ENCODE measurements around the gene NR2C2. TPM values are rescaled to one million over a fixed set of nuclear protein-coding genes. Genes with fewer than 3 reads are reported as not detected.

The NR2C2 gene
- total and polyA plus RNA-seq, 2 of the 13 experiments (the other 11 are each of a cell fraction or from before 2014, with no cell fraction given), result 7.8 to 11.8 TPM

DNA sequence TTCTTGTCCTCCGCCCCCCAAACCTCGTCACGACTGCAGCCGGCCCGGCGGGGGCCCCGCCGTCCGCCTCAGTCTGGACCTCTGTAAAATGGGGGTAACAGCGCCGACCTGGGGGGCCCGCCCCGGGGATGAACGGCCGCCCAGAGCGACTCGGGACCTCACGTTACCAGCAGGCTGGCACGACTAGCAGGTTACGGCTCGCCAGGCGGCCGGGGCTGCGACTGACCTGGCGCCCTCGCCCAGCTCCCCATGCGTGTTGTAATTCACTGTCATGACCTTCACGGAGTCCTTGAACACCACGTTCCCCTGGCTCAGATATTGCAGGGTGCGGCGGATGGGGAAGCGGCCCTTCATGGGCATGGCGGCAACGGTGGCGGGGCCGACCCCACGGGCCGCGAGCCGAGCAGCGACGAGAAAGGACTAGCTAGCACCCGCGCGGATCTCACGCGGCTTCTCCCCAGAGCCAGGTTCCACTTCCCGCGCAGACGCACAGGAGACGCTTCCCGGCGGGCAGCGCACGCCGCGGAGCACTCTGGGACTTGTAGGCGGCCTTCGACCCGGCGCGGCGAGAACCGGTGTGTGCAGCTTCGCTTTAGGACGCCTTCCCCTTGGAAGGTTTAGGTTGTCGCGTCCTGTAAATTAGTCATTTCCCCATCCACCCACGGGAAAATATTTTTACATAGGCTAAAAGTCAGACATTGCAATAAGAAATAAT lies 117.6 kb downstream of the NR2C2 start, which contains the start of gene MRPS25 (continued):
- TF ChIP-seq ARNT (IDR thresholded peaks at IDR 0.05), result no peak
- TF ChIP-seq BCL6 (CRISPR knock-in tag; IDR thresholded peaks at IDR 0.05), result peak; percentile 38; the same call in 1 of the 2 replicates
- TF ChIP-seq MIXL1 (CRISPR knock-in tag; IDR thresholded peaks at IDR 0.05), result 0 out of 2 replicates have a peak, but pooled peaks have one; percentile 63
- no peak for TF ChIP-seq KLF12 (CRISPR knock-in tag; IDR thresholded peaks at IDR 0.05; ENCODE audit: borderline replicate concordance)
- TF ChIP-seq, protein P1, sequence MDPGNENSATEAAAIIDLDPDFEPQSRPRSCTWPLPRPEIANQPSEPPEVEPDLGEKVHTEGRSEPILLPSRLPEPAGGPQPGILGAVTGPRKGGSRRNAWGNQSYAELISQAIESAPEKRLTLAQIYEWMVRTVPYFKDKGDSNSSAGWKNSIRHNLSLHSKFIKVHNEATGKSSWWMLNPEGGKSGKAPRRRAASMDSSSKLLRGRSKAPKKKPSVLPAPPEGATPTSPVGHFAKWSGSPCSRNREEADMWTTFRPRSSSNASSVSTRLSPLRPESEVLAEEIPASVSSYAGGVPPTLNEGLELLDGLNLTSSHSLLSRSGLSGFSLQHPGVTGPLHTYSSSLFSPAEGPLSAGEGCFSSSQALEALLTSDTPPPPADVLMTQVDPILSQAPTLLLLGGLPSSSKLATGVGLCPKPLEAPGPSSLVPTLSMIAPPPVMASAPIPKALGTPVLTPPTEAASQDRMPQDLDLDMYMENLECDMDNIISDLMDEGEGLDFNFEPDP (CRISPR knock-in tag; conservative IDR thresholded peaks at IDR 0.05), result no peak
- no peak for TF ChIP-seq MBNL3 (CRISPR knock-in tag; conservative IDR thresholded peaks at IDR 0.05)
- TF ChIP-seq CHD2 (IDR thresholded peaks at IDR 0.05; ENCODE audit: low read depth, low read length), result peak; percentile 88
- TF ChIP-seq, protein P2, sequence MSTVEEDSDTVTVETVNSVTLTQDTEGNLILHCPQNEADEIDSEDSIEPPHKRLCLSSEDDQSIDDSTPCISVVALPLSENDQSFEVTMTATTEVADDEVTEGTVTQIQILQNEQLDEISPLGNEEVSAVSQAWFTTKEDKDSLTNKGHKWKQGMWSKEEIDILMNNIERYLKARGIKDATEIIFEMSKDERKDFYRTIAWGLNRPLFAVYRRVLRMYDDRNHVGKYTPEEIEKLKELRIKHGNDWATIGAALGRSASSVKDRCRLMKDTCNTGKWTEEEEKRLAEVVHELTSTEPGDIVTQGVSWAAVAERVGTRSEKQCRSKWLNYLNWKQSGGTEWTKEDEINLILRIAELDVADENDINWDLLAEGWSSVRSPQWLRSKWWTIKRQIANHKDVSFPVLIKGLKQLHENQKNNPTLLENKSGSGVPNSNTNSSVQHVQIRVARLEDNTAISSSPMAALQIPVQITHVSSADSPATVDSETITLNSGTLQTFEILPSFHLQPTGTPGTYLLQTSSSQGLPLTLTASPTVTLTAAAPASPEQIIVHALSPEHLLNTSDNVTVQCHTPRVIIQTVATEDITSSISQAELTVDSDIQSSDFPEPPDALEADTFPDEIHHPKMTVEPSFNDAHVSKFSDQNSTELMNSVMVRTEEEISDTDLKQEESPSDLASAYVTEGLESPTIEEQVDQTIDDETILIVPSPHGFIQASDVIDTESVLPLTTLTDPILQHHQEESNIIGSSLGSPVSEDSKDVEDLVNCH (CRISPR knock-in tag; IDR thresholded peaks at IDR 0.05), result no peak
- TF ChIP-seq JUND (CRISPR knock-in tag; IDR thresholded peaks at IDR 0.05), result peak; percentile 31; the same call in 1 of the 2 replicates
- peak; percentile 45; the same call in 1 of the 2 replicates for TF ChIP-seq ZNF224 (CRISPR knock-in tag; IDR thresholded peaks at IDR 0.05)
- peak; percentile 82 for TF ChIP-seq ZC3H13 (CRISPR knock-in tag; IDR thresholded peaks at IDR 0.05)
- no peak for TF ChIP-seq EHMT2 (IDR thresholded peaks at IDR 0.05; ENCODE audit: borderline replicate concordance, low read depth, low read length)
- peak; percentile 91 for TF ChIP-seq IRF2 (CRISPR knock-in tag; IDR thresholded peaks at IDR 0.05)
- TF ChIP-seq HOXA7 (CRISPR knock-in tag; IDR thresholded peaks at IDR 0.05), result no peak
- TF ChIP-seq, protein P3, sequence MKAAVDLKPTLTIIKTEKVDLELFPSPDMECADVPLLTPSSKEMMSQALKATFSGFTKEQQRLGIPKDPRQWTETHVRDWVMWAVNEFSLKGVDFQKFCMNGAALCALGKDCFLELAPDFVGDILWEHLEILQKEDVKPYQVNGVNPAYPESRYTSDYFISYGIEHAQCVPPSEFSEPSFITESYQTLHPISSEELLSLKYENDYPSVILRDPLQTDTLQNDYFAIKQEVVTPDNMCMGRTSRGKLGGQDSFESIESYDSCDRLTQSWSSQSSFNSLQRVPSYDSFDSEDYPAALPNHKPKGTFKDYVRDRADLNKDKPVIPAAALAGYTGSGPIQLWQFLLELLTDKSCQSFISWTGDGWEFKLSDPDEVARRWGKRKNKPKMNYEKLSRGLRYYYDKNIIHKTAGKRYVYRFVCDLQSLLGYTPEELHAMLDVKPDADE (CRISPR knock-in tag; IDR thresholded peaks at IDR 0.05), result no peak
- no peak for TF ChIP-seq ZNF430 (CRISPR knock-in tag; IDR thresholded peaks at IDR 0.05)
- no peak for TF ChIP-seq CEBPB (IDR thresholded peaks at IDR 0.05; ENCODE audit: borderline replicate concordance, low read depth, low read length)
- TF ChIP-seq CENPX (CRISPR knock-in tag; IDR thresholded peaks at IDR 0.05), result no peak
- TF ChIP-seq, protein P4, sequence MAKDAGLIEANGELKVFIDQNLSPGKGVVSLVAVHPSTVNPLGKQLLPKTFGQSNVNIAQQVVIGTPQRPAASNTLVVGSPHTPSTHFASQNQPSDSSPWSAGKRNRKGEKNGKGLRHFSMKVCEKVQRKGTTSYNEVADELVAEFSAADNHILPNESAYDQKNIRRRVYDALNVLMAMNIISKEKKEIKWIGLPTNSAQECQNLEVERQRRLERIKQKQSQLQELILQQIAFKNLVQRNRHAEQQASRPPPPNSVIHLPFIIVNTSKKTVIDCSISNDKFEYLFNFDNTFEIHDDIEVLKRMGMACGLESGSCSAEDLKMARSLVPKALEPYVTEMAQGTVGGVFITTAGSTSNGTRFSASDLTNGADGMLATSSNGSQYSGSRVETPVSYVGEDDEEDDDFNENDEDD (CRISPR knock-in tag; IDR thresholded peaks at IDR 0.05; ENCODE audit: borderline replicate concordance), result peak; percentile 92
- TF ChIP-seq ZNF839 (CRISPR knock-in tag; IDR thresholded peaks at IDR 0.05; ENCODE audit: borderline replicate concordance), result no peak
- TF ChIP-seq, protein P5, sequence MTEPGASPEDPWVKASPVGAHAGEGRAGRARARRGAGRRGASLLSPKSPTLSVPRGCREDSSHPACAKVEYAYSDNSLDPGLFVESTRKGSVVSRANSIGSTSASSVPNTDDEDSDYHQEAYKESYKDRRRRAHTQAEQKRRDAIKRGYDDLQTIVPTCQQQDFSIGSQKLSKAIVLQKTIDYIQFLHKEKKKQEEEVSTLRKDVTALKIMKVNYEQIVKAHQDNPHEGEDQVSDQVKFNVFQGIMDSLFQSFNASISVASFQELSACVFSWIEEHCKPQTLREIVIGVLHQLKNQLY (CRISPR knock-in tag; IDR thresholded peaks at IDR 0.05), result peak; percentile 45; the same call in 1 of the 2 replicates
- peak; percentile 89; the same call in 1 of the 2 replicates for TF ChIP-seq SRY (CRISPR knock-in tag; IDR thresholded peaks at IDR 0.05)
- TF ChIP-seq LCORL (IDR thresholded peaks at IDR 0.05), result no peak
- no peak for TF ChIP-seq LCORL (CRISPR knock-in tag; IDR thresholded peaks at IDR 0.05)
